GM21825 (cell line): Measurements from ENCODE around the gene OR51V1.
"Not testable (repeated sequence)": the region's sequence is repeated elsewhere in the genome, so short reads cannot be mapped to it uniquely, and the experiment has no call there.

Experiments
- ATAC-seq: cut with Tn5 transposase; IDR thresholded peaks from one replicate; pipeline ENCODE4 v1.9.1; 2021; ENCODE audit warnings: mild to moderate bottlenecking, moderate library complexity; ENCODE audit not compliant: unreplicated experiment

The OR51V1 gene

DNA sequence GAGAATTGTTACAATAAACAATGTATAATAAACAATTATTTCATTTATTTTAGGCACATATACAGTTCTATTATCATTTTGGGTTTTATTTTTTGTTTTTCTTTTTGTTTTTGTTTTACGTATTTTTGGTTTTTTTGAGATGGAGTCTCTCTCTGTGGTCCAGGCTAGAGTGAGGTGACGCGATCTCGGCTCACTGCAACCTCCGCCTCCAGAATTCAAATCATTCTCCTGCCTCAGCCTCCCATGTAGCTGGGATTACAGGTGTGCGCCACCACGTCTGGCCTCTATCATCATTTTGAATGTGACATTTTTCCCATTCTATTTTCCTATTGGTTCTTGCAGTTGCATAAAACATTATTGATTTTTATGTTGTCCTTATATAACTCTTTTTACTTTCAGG, 25.5 kb downstream of the OR51V1 start:
- ATAC-seq = no peak

DNA sequence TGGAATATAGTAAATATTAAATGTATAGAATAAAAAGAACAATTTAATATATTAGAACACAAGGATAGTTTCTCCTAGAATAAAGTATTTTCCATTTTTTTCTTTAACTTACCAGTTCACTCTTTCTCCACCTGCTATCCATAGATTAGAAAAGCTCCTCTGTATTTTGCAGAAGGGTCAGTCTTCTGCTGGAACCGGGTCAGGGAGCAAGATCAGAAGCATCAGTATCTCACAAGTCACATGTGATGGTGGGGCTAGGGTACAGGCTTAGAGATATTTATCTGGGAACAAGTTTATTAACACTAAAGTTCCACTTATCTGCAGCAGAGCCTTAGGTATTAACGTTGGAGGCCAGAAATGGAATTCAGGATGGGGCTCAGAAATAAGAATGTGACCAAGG, 28.6 kb downstream of the OR51V1 start:
- ATAC-seq = no peak

DNA sequence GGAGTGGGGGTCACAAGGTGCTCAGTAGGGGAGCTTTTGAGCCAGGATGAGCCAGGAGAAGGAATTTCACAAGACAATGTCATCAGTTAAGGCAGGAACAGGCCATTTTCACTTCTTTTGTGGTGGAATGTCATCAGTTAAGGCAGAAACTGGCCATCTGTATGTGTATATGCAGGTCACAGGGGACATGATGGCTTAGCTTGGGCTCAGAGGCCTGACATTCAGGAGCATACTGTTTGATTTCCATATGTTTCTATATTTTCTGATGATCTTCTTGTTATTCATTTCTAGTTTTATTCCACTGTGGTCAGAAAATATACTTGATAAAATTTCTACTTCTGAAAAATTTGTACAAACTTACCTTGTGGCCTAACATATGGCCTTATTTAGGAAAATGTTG, 34.6 kb downstream of the OR51V1 start:
- ATAC-seq = not testable (repeated sequence)

DNA sequence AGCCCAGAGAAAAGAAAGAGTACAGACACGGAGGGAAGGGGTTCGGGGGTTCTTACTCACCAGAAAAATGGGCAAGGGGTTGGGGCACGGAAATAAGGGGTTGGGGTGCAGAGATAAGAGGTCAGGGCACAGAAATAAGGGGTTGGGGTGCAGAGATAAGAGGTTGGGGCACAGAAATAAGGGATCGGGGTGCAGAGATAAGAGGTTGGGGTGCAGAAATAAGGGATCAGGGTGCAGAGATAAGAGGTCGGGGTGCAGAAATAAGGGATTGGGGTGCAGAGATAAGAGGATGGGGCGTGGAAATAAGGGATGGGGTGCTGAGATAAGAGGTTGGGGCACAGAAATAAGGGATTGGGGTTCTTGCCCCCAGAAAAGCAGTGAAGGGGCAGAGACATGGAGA, 35.7 kb downstream of the OR51V1 start:
- not testable (repeated sequence) for ATAC-seq

DNA sequence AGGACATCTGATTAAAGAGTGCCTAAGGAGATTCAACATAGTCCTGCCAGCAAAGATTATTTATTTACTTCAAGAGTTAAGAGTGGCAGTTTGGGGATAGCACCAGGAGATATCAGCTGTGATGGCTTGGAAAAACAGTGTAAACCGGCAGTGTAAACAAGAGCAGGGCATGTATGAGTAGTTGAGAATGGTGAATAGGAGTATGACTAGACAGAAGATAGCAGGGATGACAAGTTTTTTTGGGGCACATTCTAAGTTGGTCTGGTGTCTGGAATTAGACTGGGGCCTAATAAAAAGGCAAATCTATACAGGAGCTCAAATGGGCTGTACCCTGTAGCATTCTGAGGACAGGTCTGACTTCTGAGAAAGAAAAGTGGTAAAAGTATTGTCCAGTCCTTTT, 39.4 kb downstream of the OR51V1 start:
- not testable (repeated sequence) for ATAC-seq

DNA sequence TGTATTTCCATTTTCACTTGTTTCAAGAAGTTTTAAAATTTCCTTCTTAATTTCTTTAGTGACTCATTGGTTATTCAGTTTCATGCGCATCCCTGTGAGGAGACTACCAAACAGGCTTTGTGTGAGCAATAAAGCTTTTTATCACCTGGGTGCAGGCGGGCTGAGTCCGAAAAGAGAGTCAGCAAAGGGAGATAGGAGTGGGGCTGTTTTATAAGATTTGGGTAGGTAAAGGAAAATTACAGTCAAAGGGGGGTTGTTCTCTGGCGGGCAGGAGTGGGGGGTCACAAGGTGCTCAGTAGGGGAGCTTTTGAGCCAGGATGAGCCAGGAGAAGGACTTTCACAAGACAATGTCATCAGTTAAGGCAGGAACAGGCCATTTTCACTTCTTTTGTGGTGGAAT, 40.3 kb downstream of the OR51V1 start:
- not testable (repeated sequence) for ATAC-seq

DNA sequence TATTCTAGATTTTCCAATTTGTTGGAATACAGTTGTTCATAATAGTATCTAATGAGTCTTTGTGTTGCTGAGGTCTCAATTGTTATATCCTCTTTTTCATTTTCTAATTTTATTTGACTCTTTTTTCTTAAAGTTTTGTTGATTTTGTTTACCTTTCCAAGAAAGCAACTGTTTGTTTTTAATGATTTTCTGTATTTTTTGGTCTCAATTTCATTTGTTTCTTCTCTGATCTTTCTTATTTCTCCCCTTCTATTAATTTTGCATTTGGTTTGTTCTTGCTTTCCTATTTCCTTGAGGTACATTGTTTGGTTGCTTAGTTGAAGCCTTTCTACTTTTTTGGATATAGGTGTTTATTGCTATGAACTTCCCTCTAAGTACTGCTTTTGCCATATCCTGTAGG, 40.7 kb downstream of the OR51V1 start:
- ATAC-seq = no peak

DNA sequence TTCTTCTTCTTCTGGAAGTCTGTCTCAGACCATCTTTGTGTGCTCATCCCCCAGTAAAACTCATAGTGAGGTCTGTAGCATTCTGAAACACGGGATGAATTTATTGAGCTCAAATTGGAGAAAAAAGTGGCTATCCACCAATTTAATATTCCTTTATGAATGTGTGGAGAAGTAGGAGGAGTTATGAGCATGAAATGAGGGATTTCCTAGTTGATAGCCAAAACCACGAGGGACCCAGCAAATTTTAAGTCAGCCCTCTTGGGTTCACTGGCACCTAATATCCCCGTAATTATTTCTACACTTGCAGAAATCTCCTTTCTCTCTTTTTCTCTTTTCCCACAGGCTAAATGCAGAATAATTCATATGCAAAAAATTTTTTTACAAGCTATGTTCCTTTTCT, 45.8 kb downstream of the OR51V1 start, which contains the start of gene OR52A1:
TSS of gene OR52A1 (minus strand) at position 101 of the 400 bp plus-strand sequence. CDS start 2,388 bp downstream, outside the sequence.
- ATAC-seq = no peak

DNA sequence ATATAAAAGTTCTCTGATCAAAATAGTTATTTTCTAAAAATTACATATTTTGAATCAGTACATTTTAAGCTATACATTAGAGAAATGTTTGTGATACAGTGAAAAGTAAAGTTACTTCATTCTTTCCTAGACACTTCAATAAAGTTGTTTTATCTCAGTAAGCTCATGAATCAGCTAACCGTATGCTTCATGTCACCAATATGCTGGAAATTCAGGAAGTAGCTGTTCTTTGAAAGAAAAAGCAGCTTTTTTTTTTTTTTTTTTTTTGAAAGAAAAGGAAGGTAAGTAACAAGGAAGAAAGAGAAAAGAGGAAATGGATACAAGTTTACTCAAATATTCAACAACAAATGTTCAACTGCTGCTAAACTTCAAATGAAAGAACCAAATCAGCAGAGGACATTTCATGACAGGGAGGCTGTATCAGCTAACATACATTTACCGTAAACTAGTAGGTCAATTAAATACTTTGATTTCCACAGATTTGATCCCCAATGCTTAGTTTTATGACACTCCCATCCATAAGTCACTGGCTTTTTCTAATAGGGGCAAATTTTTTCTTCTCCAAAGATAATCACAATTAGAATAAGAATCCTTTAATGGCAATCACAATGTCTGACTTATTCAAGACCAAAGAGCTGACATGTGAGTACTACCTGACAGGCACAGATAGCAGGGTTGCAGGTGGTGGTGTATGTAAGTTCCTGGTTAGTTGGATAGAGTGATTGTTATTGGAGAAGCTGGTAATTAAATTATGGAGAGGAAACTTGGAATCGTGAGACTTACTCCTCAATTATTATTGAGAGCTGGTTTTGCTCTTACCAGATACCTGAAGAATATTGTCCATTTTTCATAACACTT, 46.7 kb downstream of the OR51V1 start:
- no peak for ATAC-seq

DNA sequence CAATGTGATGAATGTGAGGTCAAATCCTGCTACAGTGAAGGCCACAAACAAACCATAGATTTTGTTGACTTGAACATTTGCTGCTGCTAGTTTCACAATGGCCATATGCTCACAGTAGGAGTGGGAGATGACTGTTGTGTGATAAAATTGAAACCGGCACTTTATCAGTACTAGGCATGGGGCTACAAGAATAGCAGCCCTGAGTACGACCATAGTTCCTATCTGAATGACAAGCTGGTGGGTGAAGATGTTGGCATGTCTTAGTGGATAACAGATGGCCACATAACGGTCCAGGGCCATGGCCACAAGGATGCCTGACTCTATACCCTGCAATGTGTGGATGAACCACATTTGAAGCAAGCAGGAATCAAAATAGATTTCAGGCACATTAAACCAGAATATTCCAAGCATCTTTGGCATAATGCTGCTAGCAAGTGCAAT, 48.7 kb downstream of the OR51V1 start:
- ATAC-seq = no peak
